GM21825 (cell line): Measurements from ENCODE around the gene FAM107B.
"Not testable (repeated sequence)": the region's sequence is repeated elsewhere in the genome, so short reads cannot be mapped to it uniquely, and the experiment has no call there.

Experiments
- ATAC-seq: cut with Tn5 transposase; IDR thresholded peaks from one replicate; pipeline ENCODE4 v1.9.1; 2021; ENCODE audit warnings: mild to moderate bottlenecking, moderate library complexity; ENCODE audit not compliant: unreplicated experiment

FAM107B gene

DNA sequence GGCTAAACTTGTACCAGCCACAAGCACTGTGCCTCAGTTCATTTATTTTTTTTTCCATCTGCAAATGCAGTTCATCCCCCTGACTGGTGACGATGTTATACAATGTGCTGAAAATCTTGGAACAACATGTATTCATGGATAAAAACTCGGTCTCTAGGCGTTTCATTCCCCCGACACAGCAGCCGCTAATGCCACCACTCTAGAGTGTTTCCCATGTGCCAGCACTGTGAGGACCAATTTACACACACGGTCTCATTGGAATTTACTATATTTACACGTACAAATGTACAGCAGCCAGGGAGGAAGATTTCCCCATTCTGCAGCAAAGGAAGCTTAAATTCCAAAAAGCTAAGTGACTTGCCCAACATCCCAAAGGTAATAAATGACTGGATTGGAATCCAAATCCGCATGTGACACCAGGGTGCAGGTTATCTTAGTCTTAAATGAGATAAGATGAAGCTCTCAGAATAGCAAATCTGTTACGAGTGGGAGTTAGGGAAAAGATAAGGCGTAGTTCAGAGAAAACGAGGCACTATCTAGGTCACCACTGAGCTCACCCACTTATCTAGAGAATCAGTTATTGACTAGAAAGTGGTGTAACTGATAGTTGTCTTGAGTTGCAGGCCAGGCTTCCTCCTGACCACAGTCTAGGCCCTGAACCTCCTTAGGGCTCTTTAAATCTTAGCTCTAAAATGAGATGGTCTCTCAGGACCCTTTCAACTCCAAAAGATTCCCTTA is 36.7 kb downstream of the FAM107B start:
- ATAC-seq, result no peak

- ATAC-seq, result no peak
Observed at GRCh38 chr10:14736600-14737081, 38.1 kb downstream of the FAM107B start.

DNA sequence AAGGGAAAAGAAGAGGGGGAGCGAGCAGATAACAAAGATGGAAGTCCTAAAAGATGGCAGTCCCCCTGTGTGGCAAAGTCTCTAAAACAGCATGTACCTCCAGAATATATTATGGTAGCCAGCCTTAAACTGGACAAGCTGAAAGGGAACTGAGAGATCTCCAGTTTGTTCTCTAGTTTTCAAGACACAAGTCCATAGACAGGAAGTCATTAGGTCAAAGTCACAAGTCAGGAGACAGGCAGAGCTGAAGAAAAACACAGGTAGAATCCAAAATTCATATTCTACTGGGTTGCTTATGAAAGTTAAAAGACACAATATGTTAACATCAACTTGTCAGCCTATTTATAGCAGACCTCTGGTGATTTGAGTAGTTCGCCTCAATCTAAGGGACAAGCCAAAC is 38.7 kb downstream of the FAM107B start:
- no peak for ATAC-seq

DNA sequence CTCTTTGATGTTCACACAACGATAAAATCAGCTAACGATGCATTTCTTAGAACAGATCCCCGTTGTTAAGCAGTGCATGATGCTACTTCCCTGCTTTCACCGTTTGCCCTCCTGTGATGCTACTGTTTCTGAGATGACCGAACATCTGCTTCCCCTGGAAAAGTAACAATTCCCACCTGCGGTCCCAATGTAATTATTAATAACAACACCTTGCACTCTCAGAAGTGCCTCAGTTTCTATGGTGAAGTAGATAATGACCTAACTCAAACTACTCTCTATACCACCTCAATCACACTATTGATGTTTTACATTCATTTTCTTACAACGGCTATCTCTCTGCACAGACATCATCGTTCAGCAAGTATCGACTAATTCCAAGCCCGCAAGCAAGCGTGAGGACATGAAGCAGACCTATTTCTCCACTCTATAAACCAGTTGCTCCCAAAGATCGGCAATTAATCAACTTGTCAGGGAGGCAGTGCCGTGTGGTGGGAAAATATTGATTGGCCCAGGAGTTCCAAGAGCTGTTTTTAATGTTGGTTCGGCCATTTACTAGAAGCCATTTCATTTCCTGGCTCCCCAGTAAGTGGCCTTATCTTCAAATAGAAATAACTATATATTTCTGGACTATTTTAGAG is 42.7 kb downstream of the FAM107B start:
- no peak for ATAC-seq

- no peak for ATAC-seq
Observed at GRCh38 chr10:14728346-14728745, 46.4 kb downstream of the FAM107B start.

DNA sequence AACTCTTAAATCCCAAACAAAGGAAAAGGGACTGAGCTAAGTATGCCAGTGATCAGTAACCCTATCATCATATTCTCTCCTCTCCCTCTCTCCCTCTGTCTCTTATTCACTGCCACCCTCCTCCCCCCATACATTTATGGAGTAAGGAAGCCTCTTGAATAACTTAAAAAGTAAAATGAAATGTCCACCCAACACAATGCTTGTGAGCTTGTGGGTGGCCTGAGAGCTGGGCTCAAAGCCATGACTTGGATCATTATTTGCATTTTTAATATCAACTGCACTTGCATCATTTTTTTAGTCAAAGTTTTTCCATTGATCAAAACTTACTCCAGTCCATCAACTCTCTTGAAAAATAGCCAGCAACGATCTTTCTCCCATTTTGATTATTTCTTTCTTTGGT is 46.8 kb downstream of the FAM107B start:
- ATAC-seq, result no peak

GRCh38 chr10:14727465-14727864 is 47.2 kb downstream of the FAM107B start:
- ATAC-seq, result no peak

- ATAC-seq, result no peak
Observed at GRCh38 chr10:14724931-14725330, 49.8 kb downstream of the FAM107B start.

GRCh38 chr10:14723052-14723689 is 51.5 kb downstream of the FAM107B start:
- no peak for ATAC-seq

- ATAC-seq, result no peak
Observed at GRCh38 chr10:14717552-14717951, 57.1 kb downstream of the FAM107B start.

DNA sequence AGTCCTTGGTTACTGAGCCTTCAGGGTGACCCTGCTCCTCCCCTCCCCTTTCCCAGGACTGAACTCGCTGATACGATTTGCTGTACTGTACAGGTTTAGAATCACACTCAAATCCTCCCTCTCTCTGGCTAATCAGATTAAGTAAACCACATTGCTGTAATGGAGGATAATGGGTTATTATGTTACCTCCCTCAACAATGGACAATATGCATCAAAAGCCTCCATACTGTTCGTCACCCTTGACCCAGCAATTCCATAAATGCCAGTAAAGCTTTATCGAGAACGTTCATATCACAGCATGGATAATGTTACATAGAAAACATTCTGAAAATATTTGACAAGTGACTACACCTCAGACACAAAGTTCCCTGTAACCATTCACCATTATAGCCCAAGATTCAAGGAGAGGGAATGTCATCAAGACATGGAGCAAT is 61.7 kb downstream of the FAM107B start:
- ATAC-seq, result no peak

DNA sequence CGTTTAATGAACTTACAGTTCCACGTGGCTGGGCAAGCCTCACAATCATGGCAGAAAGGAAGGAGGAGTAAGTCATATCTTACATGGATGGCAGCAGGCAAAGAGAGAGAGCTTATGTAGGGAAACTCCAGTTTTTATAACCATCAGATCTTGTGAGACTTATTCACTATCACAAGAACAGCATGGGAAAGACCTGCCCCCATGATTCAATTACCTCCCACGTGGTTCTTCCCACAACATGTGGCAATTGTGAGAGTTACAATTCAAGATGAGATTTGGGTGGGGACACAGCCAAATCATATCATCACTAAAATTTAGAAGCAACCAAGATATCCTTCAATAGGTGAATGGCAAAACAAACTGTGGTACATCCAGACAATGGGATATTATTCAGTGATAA is 65.4 kb downstream of the FAM107B start:
- ATAC-seq, result not testable (repeated sequence)

DNA sequence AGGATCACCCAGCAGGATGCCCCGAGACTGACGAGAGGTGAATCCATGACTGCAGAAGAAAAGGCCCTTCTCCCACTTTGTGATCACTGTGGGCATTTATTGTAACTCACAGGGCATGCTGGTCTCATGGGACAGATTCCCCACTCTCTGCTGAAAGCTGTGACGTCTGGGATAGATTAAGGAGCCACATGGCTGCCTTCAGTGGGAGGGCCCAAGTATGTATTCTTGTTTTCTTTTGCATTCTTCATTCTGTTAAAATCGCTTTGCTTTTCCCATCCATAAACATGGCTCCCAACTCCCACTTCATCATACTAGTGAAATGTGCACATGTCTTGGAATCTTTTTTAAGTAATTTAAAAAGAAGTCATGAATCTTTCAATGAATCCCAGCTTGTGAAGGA is 67.2 kb downstream of the FAM107B start:
- ATAC-seq, result no peak

DNA sequence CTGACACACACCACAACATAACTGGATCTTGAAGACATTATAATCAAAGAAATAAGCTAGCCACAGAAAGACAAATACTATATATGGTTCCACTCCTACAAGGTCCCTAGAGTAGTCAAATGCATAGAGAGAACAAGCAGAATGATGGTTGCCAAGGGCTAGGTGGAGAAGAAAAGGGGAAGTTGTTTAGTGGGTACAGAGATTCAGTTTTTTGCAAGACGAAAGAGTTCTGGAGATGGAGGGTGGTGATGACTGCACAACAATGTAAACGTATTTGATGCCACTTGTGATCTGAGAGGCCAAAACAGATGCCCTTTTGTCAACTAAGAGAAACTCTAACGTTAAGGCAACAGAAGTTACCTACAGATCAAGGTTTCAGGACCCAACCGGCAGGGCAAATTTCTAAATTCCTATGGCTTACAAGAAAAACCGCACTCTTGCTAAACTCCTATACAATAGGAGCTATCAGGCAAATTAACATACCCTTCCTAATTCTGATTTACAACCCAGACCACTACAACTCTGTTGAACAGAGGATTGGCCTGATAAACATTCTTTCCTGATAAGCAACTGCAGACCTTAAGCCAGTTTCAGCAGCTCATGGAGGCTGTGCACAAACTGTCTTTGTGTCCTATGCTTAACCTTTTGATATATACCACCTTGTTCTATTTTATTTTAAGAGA is 69.0 kb downstream of the FAM107B start:
- ATAC-seq, result no peak

DNA sequence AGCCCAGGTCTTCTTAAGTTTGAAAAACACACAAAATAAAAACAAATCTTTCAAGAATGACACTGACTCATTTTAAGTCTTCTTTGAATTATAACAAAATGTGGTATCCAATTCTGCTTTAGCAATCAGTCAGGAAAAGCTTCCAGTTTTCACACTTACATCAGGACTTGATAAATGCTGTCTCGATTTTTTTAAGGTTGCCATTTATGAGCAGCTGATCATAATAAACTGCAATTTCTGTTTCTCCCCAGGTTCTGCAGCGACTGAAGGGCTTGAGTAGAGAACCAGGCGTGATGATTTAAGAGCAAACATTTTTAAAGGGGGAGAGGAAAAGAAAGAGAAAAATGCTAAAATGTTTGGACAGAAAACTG is 71.1 kb downstream of the FAM107B start:
- no peak for ATAC-seq

GRCh38 chr10:14701466-14701865 is 73.2 kb downstream of the FAM107B start:
- ATAC-seq, result no peak

GRCh38 chr10:14700546-14700945 is 74.2 kb downstream of the FAM107B start:
- ATAC-seq, result no peak

GRCh38 chr10:14699482-14699881 is 75.2 kb downstream of the FAM107B start:
- ATAC-seq, result no peak

- no peak for ATAC-seq
Observed at GRCh38 chr10:14698829-14699170, 75.9 kb downstream of the FAM107B start.

DNA sequence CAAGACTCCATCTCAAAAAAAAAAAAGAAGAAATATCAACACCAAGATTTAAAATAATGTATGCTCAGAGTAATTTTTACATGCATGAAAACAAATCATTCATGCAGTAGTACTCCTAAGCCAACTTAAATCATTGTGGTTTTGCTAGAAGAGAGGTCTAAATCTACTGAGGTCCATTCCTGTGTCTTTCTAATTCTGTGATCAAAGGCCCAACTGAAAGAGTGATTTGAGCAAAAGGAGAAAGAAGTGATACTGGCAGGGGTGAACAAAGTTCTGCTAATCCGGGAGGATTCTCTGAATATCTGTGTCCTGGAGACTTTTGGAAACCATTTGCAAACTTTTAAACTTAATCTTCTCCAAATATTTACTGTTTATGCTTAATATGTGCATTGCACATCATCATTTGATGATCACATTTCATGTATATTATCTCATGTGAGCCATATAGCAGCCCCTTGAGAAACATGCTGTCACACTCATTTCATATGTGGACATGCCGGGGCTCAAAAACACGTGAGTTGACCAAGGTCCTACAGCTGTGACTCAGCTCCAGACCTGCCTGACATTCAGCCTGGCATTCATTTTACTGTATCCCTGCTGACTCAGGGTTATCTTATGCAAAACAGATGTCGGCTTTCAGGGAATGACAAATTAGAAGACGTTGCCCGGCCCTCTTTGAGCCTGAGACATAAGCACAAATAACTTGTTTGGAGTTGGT is 76.4 kb downstream of the FAM107B start:
- no peak for ATAC-seq

DNA sequence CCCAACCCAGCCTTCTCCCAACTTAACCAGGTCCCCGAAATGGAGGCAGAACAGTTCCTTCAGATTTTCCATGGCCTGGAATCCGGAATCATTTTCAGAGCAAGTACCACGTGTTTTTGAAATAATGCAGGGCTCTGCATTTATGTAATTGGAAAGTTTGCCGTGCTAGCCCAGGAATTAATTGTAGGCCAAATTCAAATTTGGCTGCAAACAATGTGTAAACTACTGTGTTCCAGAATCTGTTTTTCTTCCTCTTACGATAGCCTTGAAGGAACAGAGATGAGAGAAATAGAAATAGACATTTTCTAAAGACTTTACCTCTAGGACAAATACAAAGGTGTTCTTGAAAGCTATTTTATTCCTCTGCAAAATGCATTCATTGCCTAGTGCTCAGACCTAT is 77.4 kb downstream of the FAM107B start:
- no peak for ATAC-seq
